ENCODE results near the gene HOXB7. TPM values are rescaled to one million over a fixed set of nuclear protein-coding genes. Genes with fewer than 3 reads are reported as not detected.

HOXB7 gene
- total and polyA plus RNA-seq, 2 of the 13 experiments (the other 11 are each of a cell fraction or from before 2014, with no cell fraction given), result 0.04 TPM; not detected in 1

- no peak overlapping the region for H2AFZ ChIP-seq (ENCODE audit: low read length)
- intact Hi-C loops (cut with micrococcal nuclease; ENCODE audit: unreplicated experiment) (no loop called here), in situ Hi-C loops (cut with HindIII; ENCODE audit: extremely low pct_ligation_motif_present, low pct_unique_long_range_greater_than_20kb) (no loop called here)
- H3K4me2 ChIP-seq (ENCODE audit: low read depth, low read length), result no peak overlapping the region
- FAIRE-seq (no peak), ATAC-seq (no peak), DNase-seq (ENCODE audit: low spot score) (no peak)
- ChIA-PET CTCF (ENCODE audit: low intra/inter-chr PET ratio, low total read pairs) (no interaction called here), POLR2A (no interaction called here)
- H4K20me1 ChIP-seq (ENCODE audit: insufficient read depth, low read length), result no peaks in the 10 kb centered on the region; the same call in 1 of the 2 replicates
- H3K79me2 ChIP-seq (ENCODE audit: insufficient read depth, low read length), result no peaks in the 10 kb centered on the region
- 30% methylated on average over 41 of the region's 43 CpGs for WGBS (ENCODE audit: low lambda C conversion rate)
- H3K27ac ChIP-seq (ENCODE audit: extremely low read length, insufficient read depth, low read length), result no peak overlapping the region
- H3K9ac ChIP-seq (ENCODE audit: insufficient read depth, low read depth, low read length), result no peak overlapping the region
- no TSS peak for BruUV-seq (replicated peaks)
- peaks cover 31 to 89% of the 10 kb centered on the region in 2 experiments for H3K27me3 ChIP-seq (ENCODE audit: control insufficient read depth in 1 of 2, insufficient read depth in 2 of 2, low read length in 2 of 2)
- peak; percentile 25 for TF ChIP-seq ZFP36 (IDR thresholded peaks at IDR 0.05; ENCODE audit: borderline replicate concordance, low read depth, low read length, partially characterized antibody)
- TF ChIP-seq ZNF792 (CRISPR knock-in tag; IDR thresholded peaks at IDR 0.05), result no peak
- TF ChIP-seq EZH2 (conservative IDR thresholded peaks at IDR 0.05; ENCODE audit: low read depth, low read length), result peak; percentile 94
- H3K4me3 ChIP-seq (replicated peaks in 1 of 3; ENCODE audit: insufficient read depth in 1 of 3, low read depth in 2 of 3, low read length in 3 of 3), result no peak overlapping the region
- H3K4me1 ChIP-seq (ENCODE audit: insufficient read depth, low read length), result no peaks in the 10 kb centered on the region
- no peaks in the 10 kb centered on the region for H3K36me3 ChIP-seq (replicated peaks in 1 of 2; ENCODE audit: control insufficient read depth in 1 of 2, insufficient read depth in 2 of 2, low read length in 2 of 2)
- no peaks in the 10 kb centered on the region for H3K9me3 ChIP-seq (ENCODE audit: low read length)
These were observed 32.0 kb downstream of the HOXB7 start for GRCh38 chr17:48578616-48579470.

GRCh38 chr17:48577946-48578615 is 32.7 kb downstream of the HOXB7 start, which contains the start of gene HOXB4:
HOXB4 (minus strand) TSS chr17:48578350; CDS start chr17:48578319, 31 bp downstream.
- no peak within 1 kb of the TSS for H2AFZ ChIP-seq (ENCODE audit: low read length)
- H3K36me3 ChIP-seq (replicated peaks in 1 of 2; ENCODE audit: control insufficient read depth in 1 of 2, insufficient read depth in 2 of 2, low read length in 2 of 2), result no peaks in the 10 kb centered on the region
- H3K9me3 ChIP-seq (ENCODE audit: low read length), result no peaks in the 10 kb centered on the region
- H3K9ac ChIP-seq (ENCODE audit: insufficient read depth, low read depth, low read length), result no peak within 1 kb of the TSS
- H3K27me3 ChIP-seq (ENCODE audit: control insufficient read depth in 1 of 2, insufficient read depth in 2 of 2, low read length in 2 of 2), result peaks cover 34 to 89% of the 10 kb centered on the region in 2 experiments
- no TSS peak for BruUV-seq (replicated peaks)
- H3K4me3 ChIP-seq (replicated peaks in 1 of 3; ENCODE audit: insufficient read depth in 1 of 3, low read depth in 2 of 3, low read length in 3 of 3), result no peak within 1 kb of the TSS
- H3K4me2 ChIP-seq (ENCODE audit: low read depth, low read length), result no peak within 1 kb of the TSS
- H4K20me1 ChIP-seq (ENCODE audit: insufficient read depth, low read length), result no peaks in the 10 kb centered on the region; the same call in 1 of the 2 replicates
- ATAC-seq, result no peak
- in situ Hi-C loops (cut with HindIII; ENCODE audit: extremely low pct_ligation_motif_present, low pct_unique_long_range_greater_than_20kb), result no loop called here
- 49% methylated on average over 46 of the region's 58 CpGs for WGBS (ENCODE audit: low lambda C conversion rate)
- POLR2A ChIA-PET, result no interaction called here
- no peak within 1 kb of the TSS for H3K27ac ChIP-seq (ENCODE audit: extremely low read length, insufficient read depth, low read length)
- no peak for DNase-seq (ENCODE audit: low spot score)
- intact Hi-C loops (cut with micrococcal nuclease; ENCODE audit: unreplicated experiment), result no loop called here
- no peak for FAIRE-seq
- no peaks in the 10 kb centered on the region for H3K79me2 ChIP-seq (ENCODE audit: insufficient read depth, low read length)
- no peaks in the 10 kb centered on the region for H3K4me1 ChIP-seq (ENCODE audit: insufficient read depth, low read length)
- CTCF ChIA-PET (ENCODE audit: low intra/inter-chr PET ratio, low total read pairs), result no interaction called here
- TF ChIP-seq EZH2 (conservative IDR thresholded peaks at IDR 0.05; ENCODE audit: low read depth, low read length) (no peak), ZNF569 (CRISPR knock-in tag; IDR thresholded peaks at IDR 0.05; ENCODE audit: borderline replicate concordance) (no peak), ZNF704 (CRISPR knock-in tag; IDR thresholded peaks at IDR 0.05; ENCODE audit: borderline replicate concordance) (no peak), ZNF382 (CRISPR knock-in tag; IDR thresholded peaks at IDR 0.05; ENCODE audit: borderline replicate concordance) (no peak), MXD1 (CRISPR knock-in tag; IDR thresholded peaks at IDR 0.05) (no peak), MTA1 (CRISPR knock-in tag; IDR thresholded peaks at IDR 0.05; ENCODE audit: borderline replicate concordance) (no peak), SNAI1 (CRISPR knock-in tag; IDR thresholded peaks at IDR 0.05; ENCODE audit: borderline replicate concordance) (no peak), HNF1B (CRISPR knock-in tag; IDR thresholded peaks at IDR 0.05) (no peak), ZKSCAN1 (IDR thresholded peaks at IDR 0.05; ENCODE audit: low read length) (no peak)

Measured in HepG2 (cell line).